H1 (cell line): ENCODE measurements around the gene PLXNA3. TPM values are rescaled to one million over a fixed set of nuclear protein-coding genes. Genes with fewer than 3 reads are reported as not detected.

Experiments
- CTCF ChIA-PET: fragments of 300-600 bp; sonication (Branson Sonifier 250); formaldehyde crosslinking; loops from one replicate; lab custom pipeline; 2021; ENCODE audit not compliant: partially characterized antibody; lab: Charles Lee
- POLR2A ChIA-PET: fragments of 300-600 bp; sonication (Branson Sonifier 250); formaldehyde crosslinking; loops from one replicate; lab custom pipeline; 2021; ENCODE audit warnings: inconsistent platforms; ENCODE audit not compliant: partially characterized antibody; lab: Charles Lee
- DNase-seq, 2 experiments: peaks; one replicate each; pipeline versions ENCODE4 v3.0.0 to v3.0.0-alpha.2; 2010 to 2022; ENCODE audit warnings: low spot score in 2 of 2, low read depth in 1 of 2, mixed read lengths in 1 of 2
- FAIRE-seq: peaks from 2 replicates; lab custom pipeline; 2011; peaks lifted over from hg19 to GRCh38; lab: Jason Lieb, UNC
- H2AFZ ChIP-seq: 2 replicates; pipeline ENCODE4 v1.8.1; 2012; ENCODE audit warnings: low read length, inconsistent platforms
- H2AK5ac ChIP-seq: 2 replicates; pipeline ENCODE4 v1.6.1; 2013; ENCODE audit warnings: low read depth, low read length
- H2BK120ac ChIP-seq: replicated peaks from 2 replicates; pipeline ENCODE3; 2013; ENCODE audit warnings: low read depth, low read length, inconsistent platforms
- H2BK12ac ChIP-seq: 2 replicates; pipeline ENCODE4 v1.6.1; 2013; ENCODE audit warnings: low read depth, low read length
- H2BK15ac ChIP-seq: 2 replicates; pipeline ENCODE4 v1.6.1; 2013; ENCODE audit warnings: low read length
- H2BK20ac ChIP-seq: 2 replicates; pipeline ENCODE4 v1.6.1; 2013; ENCODE audit warnings: low read length
- H2BK5ac ChIP-seq: 2 replicates; pipeline ENCODE4 v1.6.1; 2013; ENCODE audit warnings: low read depth, low read length
- H3K14ac ChIP-seq: 2 replicates; pipeline ENCODE4 v1.6.1; 2013; ENCODE audit warnings: inconsistent platforms; ENCODE audit not compliant: insufficient read length
- H3K18ac ChIP-seq: 2 replicates; pipeline ENCODE4 v1.6.1; 2013; ENCODE audit warnings: low read length; ENCODE audit errors: extremely low read depth
- H3K23ac ChIP-seq: 2 replicates; pipeline ENCODE4 v1.6.1; 2013; ENCODE audit warnings: inconsistent platforms; ENCODE audit not compliant: insufficient read length
- H3K23me2 ChIP-seq: 2 replicates; pipeline ENCODE4 v1.6.1; 2013; ENCODE audit warnings: low read depth, low read length
- H3K27ac ChIP-seq: 2 replicates; pipeline ENCODE4 v1.6.1; 2011; ENCODE audit warnings: low read depth, low read length, inconsistent platforms
- H3K27me3 ChIP-seq, 4 experiments: replicated peaks in 1 of 4; 1 replicate in 1 of 4; 2 replicates in 3 of 4; pipeline versions ENCODE4 v1.6.1 to v1.8.1; 2011 to 2013; ENCODE audit warnings: low read length in 3 of 4, mild to moderate bottlenecking in 3 of 4, inconsistent platforms in 2 of 4, mixed read lengths in 2 of 4, moderate library complexity in 1 of 4; ENCODE audit not compliant: control insufficient read depth in 3 of 4, insufficient read depth in 3 of 4; ENCODE audit errors: extremely low read depth in 1 of 4
- H3K36me3 ChIP-seq, 4 experiments: 2 replicates each; pipeline versions ENCODE4 v1.6.1 to v1.8.1; 2011 to 2013; ENCODE audit warnings: mild to moderate bottlenecking in 4 of 4, low read length in 3 of 4, moderate library complexity in 2 of 4, control low read depth in 1 of 4, inconsistent platforms in 1 of 4; ENCODE audit not compliant: insufficient read depth in 4 of 4, control insufficient read depth in 2 of 4
- H3K4ac ChIP-seq: replicated peaks from 2 replicates; pipeline ENCODE3; 2013; ENCODE audit warnings: low read length, low read depth, mixed read lengths, inconsistent platforms; ENCODE audit not compliant: insufficient read length
- H3K4me1 ChIP-seq, 4 experiments: replicated peaks in 1 of 4; 1 replicate in 1 of 4; 2 replicates in 3 of 4; pipeline versions ENCODE4 v1.6.1 to v1.8.1; 2011 to 2013; ENCODE audit warnings: low read length in 3 of 4, inconsistent platforms in 2 of 4, mixed read lengths in 1 of 4; ENCODE audit not compliant: insufficient read depth in 4 of 4, control insufficient read depth in 3 of 4
- H3K4me2 ChIP-seq, 2 experiments: 2 replicates each; pipeline versions ENCODE4 v1.6.1 to v1.8.1; 2011 to 2013; ENCODE audit warnings: low read depth in 2 of 2, low read length in 2 of 2, control low read depth in 1 of 2, inconsistent platforms in 1 of 2, mild to moderate bottlenecking in 1 of 2; ENCODE audit not compliant: insufficient read depth in 1 of 2
- H3K4me3 ChIP-seq, 4 experiments: fragments of 200-600, 300-600 bp in 1 of 4; sonication (generic), shearing (Covaris generic), sonication (Bioruptor Twin) in 1 of 4; 2 replicates each; pipeline versions ENCODE4 v1.5.1 to v1.8.1; 2011 to 2016; ENCODE audit warnings: low read length in 4 of 4, low read depth in 3 of 4, control low read depth in 2 of 4, inconsistent platforms in 2 of 4, mild to moderate bottlenecking in 2 of 4, mixed read lengths in 1 of 4, moderate library complexity in 1 of 4; ENCODE audit not compliant: insufficient read depth in 2 of 4; ENCODE audit errors: extremely low read depth in 1 of 4
- H3K56ac ChIP-seq: replicated peaks from 2 replicates; pipeline ENCODE3; 2013; ENCODE audit warnings: low read depth, mild to moderate bottlenecking, mixed read lengths, low read length, inconsistent platforms; ENCODE audit not compliant: insufficient read length
- H3K79me1 ChIP-seq: 2 replicates; pipeline ENCODE4 v1.6.1; 2013; ENCODE audit warnings: low read depth, low read length, control low read depth
- H3K79me2 ChIP-seq, 2 experiments: 2 replicates each; pipeline versions ENCODE4 v1.6.1 to v1.8.1; 2012 to 2013; ENCODE audit warnings: low read length in 2 of 2, mild to moderate bottlenecking in 2 of 2, inconsistent platforms in 1 of 2; ENCODE audit not compliant: insufficient read depth in 2 of 2, control insufficient read depth in 1 of 2
- H3K9ac ChIP-seq, 4 experiments: replicated peaks in 1 of 4; 1 replicate in 1 of 4; 2 replicates in 3 of 4; pipeline versions ENCODE4 v1.6.1 to v1.8.1; 2011 to 2013; ENCODE audit warnings: low read depth in 3 of 4, low read length in 3 of 4, control low read depth in 2 of 4, mild to moderate bottlenecking in 2 of 4, moderate library complexity in 2 of 4, inconsistent platforms in 1 of 4; ENCODE audit errors: extremely low read depth in 1 of 4
- H3K9me3 ChIP-seq, 2 experiments: 2 replicates each; pipeline versions ENCODE4 v1.6.1 to v1.8.1; 2012 to 2013; ENCODE audit warnings: mild to moderate bottlenecking in 2 of 2, moderate library complexity in 2 of 2, control low read depth in 1 of 2, inconsistent platforms in 1 of 2, low read depth in 1 of 2, low read length in 1 of 2, mixed read lengths in 1 of 2; ENCODE audit not compliant: insufficient read depth in 2 of 2
- H4K20me1 ChIP-seq, 2 experiments: replicated peaks in 1 of 2; 2 replicates each; pipeline versions ENCODE3 to v1.8.1; 2011 to 2013; ENCODE audit warnings: inconsistent platforms in 2 of 2, low read length in 2 of 2, mild to moderate bottlenecking in 1 of 2; ENCODE audit not compliant: insufficient read depth in 2 of 2, control insufficient read depth in 1 of 2
- H4K5ac ChIP-seq: 2 replicates; pipeline ENCODE4 v1.6.1; 2013; ENCODE audit warnings: low read length, low read depth, mixed read lengths, inconsistent platforms; ENCODE audit not compliant: insufficient read length
- H4K8ac ChIP-seq: 2 replicates; pipeline ENCODE4 v1.8.0; 2013; ENCODE audit warnings: mild to moderate bottlenecking, moderate library complexity, low read length, inconsistent platforms; ENCODE audit not compliant: insufficient read depth; ENCODE audit errors: extremely low read depth
- H4K91ac ChIP-seq: replicated peaks from 2 replicates; pipeline ENCODE3; 2013; ENCODE audit warnings: low read length, mixed read lengths, inconsistent platforms; ENCODE audit not compliant: insufficient read length
- HDAC6 ChIP-seq: IDR thresholded peaks from one replicate; pipeline ENCODE4 v1.7.1; 2012; ENCODE audit warnings: low read depth, mild to moderate bottlenecking, inconsistent platforms, low read length, moderate library complexity
- ZNF274 ChIP-seq: IDR thresholded peaks from 2 replicates; pipeline ENCODE4 v1.7.0; 2012; ENCODE audit warnings: low read length, borderline replicate concordance; ENCODE audit errors: extremely low read depth
- WGBS, 2 experiments: shearing (Covaris generic) in 1 of 2; methylation state at CpG; one replicate each; pipeline versions ENCODE4 v1.1.6 to v1.1.7; 2013 to 2015; ENCODE audit warnings: low lambda C conversion rate in 2 of 2, mixed read lengths in 2 of 2, inconsistent platforms in 1 of 2, low coverage in 1 of 2, missing lambda C conversion rate in 1 of 2; ENCODE audit not compliant: insufficient replicate concordance in 2 of 2, insufficient coverage in 1 of 2, insufficient read length in 1 of 2; ENCODE audit errors: extremely low coverage in 1 of 2, missing lambda C conversion rate in 1 of 2; 5-methylcytosine and 5-hydroxymethylcytosine counted together
- polyA plus RNA-seq, 7 experiments: library from polyadenylated mRNA; depleted of rRNA in 3 of 7; stranded (reverse) in 5 of 7; unstranded in 2 of 7; fragments of >200 nt in 5 of 7; fragments of 200-250 nt in 2 of 7; gene quantifications; 1 replicate in 5 of 7; 2 replicates in 1 of 7; 4 replicates in 1 of 7; pipeline versions ENCODE4 v1.2.1 to v1.2.3, GENCODE V29; 2011 to 2013; ENCODE audit warnings: missing spikeins in 2 of 7, mixed read lengths in 2 of 7
- total RNA-seq: library from RNA; stranded (reverse); fragmentation: NEBNext Ultra II Directional; extraction: Animal tissue kit (Norgen Biotek cat#: 25700); gene quantifications from 2 replicates; pipeline ENCODE4 v1.2.1, GENCODE V29; 2021

The PLXNA3 gene
- total and polyA plus RNA-seq, 2 of the 8 experiments (the other 6 are each of a cell fraction or from before 2014, with no cell fraction given) = 10.7 to 18.2 TPM

- Histone ChIP-seq H3K27ac (no peak overlapping the region), H3K56ac (no peak overlapping the region), H3K9ac (no peak overlapping the region), H2BK5ac (no peak overlapping the region), H3K36me3 (no peaks in the 10 kb centered on the region; a peak in 1 of 8 replicates), H4K91ac (no peak overlapping the region), H3K27me3 (no peaks in the 10 kb centered on the region), H3K14ac (no peak overlapping the region), H2BK15ac (no peak overlapping the region), H3K23ac (no peak overlapping the region), H3K4ac (no peak overlapping the region), H3K79me2 (no peaks in the 10 kb centered on the region), H4K8ac (no peak overlapping the region), H3K23me2 (no peaks in the 10 kb centered on the region), H3K4me1 (no peaks in the 10 kb centered on the region), H2BK12ac (no peak overlapping the region), H3K18ac (no peak overlapping the region), H4K5ac (no peak overlapping the region), H2BK120ac (no peak overlapping the region), H2BK20ac (no peak overlapping the region), H3K4me3 (no peak overlapping the region), H2AK5ac (no peak overlapping the region), H3K9me3 (no peaks in the 10 kb centered on the region), H3K79me1 (no peaks in the 10 kb centered on the region), H2AFZ (no peak overlapping the region), H3K4me2 (no peak overlapping the region), H4K20me1 (no peaks in the 10 kb centered on the region)
- FAIRE-seq (no peak), DNase-seq (no peak)
- 93% methylated on average over 7 of the region's 24 CpGs; no CpG with 5 or more reads in 1 of the 2 experiments for WGBS, 2 experiments
- ChIA-PET CTCF (interaction anchor here (0.6 to 0.9 kb wide), 3 partner anchors 17 to 757 kb away, joined by 3 read pairs; no protein-coding TSS in a partner anchor), POLR2A (interaction anchor here (0.9 kb wide), 1 partner anchor 42 kb away, joined by 3 read pairs; no protein-coding TSS in a partner anchor)
- no peak for TF ChIP-seq HDAC6
- no peak for TF ChIP-seq ZNF274
Observed at GRCh38 chrX:154507673-154508383, 49.7 kb downstream of the PLXNA3 start.
